Caki2 (cell line): Measurements from ENCODE around the gene ZFP69. TPM values are rescaled to one million over a fixed set of nuclear protein-coding genes. Genes with fewer than 3 reads are reported as not detected.
A peak's percentile ranks its signal among the peaks of the same experiment; 100 is the strongest.

Experiments used
- DNase-seq: peaks from one replicate; pipeline ENCODE4 v3.0.0-alpha.2; 2015; ENCODE audit warnings: low read depth
- in situ Hi-C: cut with HindIII; loops from 2 replicates; pipeline ENCODE4 v1.10.0; 2016; ENCODE audit warnings: low sequenced_read_pairs, low pct_unique_long_range_greater_than_20kb, mixed read lengths
- total RNA-seq: library from RNA; depleted of rRNA; stranded (reverse); fragments of >200 nt; shearing (Covaris generic); gene quantifications from 2 replicates; pipeline ENCODE4 v1.2.3, GENCODE V29; 2014; ENCODE audit warnings: low replicate concordance; rRNA removed

The ZFP69 gene
- 5.6 and 6.9 TPM in 2 replicates for total RNA-seq

GRCh38 chr1:40476924-40477677, at the start of gene ZFP69:
Gene ZFP69 (plus strand): TSS chr1:40477290. CDS start chr1:40479362, 2,072 bp downstream.
- in situ Hi-C loops: no loop called here
- peak; percentile 70 for DNase-seq

DNA sequence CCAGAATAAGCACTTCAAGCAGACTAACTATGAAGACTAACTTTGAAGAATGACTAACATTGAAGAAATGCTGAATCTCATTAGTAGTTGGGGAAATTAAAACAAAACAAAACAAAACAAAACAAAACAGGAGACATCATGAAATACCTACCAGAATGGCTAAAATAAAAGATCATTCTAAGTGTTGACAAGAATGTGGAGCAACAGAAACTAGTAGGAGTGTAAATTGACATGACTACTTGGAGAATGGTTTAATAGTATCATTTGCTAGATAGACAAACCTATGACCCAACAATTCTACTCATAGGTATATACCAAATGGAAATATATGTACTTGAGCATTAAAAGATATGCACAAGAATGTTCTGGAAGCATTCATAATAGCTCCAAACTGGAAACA, 45.7 kb upstream of the ZFP69 start:
- in situ Hi-C loops: no loop called here

GRCh38 chr1:40432644-40433390, 44.3 kb upstream of the ZFP69 start:
- in situ Hi-C loops: no loop called here

More for the DNA sequence above, 45.7 kb upstream of the ZFP69 start:
- DNase-seq: no peak

DNA sequence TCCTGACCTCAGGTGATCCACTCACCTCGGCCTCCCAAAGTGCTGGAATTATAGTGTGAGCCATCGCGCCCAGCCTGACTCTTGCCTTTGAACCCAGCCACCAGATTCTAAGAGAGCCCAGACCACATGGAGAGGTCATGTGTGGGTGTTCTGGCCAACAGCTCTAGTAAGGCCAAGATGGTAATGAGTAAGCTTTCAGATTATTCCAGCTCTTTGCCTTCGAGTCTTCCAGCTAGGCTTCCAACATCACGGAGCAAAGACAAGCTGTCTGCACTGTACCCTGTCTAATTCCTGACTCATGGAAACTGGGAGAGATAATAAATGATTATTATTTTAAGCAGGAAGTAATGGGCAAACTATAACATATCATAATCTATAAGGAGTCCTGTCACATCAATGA, 41.6 kb upstream of the ZFP69 start:
- in situ Hi-C loops: no loop called here

More at GRCh38 chr1:40432644-40433390, 44.3 kb upstream of the ZFP69 start:
- DNase-seq: no peak

GRCh38 chr1:40435876-40436275, 41.2 kb upstream of the ZFP69 start:
- DNase-seq: no peak
- in situ Hi-C loops: no loop called here

More for the DNA sequence above, 41.6 kb upstream of the ZFP69 start:
- no peak for DNase-seq

- no peak for DNase-seq
- in situ Hi-C loops: no loop called here
Measured at GRCh38 chr1:40438391-40439015, 38.6 kb upstream of the ZFP69 start.

GRCh38 chr1:40439247-40439646, 37.8 kb upstream of the ZFP69 start:
- DNase-seq: no peak
- in situ Hi-C loops: no loop called here

DNA sequence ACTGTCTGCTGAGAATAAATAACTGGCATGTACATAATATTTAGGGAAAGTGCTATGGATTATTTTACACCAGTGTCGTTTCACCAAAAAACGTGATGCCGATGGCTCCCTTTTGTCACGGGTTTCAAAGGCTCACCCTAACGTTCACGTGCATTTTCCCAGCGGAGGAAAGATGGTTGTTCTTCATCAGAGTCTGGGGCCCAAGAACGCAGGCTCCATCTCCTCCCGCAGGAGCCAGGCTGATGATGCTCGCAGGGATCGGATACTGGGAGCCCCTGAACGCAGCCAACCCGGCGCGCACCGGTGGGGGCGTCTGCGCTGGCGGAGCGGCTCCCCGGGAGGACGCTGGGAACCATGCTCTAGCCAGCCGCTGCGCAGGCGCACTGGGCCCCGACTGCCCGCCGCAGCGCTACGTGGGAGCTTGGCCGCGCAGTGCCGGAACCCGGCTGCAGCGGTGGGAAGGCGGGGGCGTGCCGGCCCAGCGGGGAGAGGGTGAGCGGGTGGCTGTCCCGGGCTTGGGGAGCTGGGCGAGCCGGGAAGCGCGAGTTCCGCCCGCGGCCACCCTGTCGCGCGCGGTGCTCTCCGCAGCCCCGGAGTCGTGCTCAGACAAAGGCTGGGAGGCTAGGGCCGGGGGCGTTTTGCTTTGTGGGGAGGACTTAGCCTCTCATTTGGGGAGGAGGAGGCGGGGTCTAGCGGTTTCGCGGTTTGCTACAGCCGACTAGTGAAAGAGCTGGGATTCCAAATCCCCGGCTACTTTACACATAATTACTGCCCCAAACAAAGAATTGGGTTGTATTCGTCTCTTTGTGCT, 27.2 kb upstream of the ZFP69 start, which contains the start of gene ZFP69B:
Gene ZFP69B (plus strand): TSS at position 793 of the 811 bp plus-strand sequence. CDS start 486 bp downstream, outside the sequence.
- DNase-seq: peak; percentile 85
- in situ Hi-C loops: no loop called here

DNA sequence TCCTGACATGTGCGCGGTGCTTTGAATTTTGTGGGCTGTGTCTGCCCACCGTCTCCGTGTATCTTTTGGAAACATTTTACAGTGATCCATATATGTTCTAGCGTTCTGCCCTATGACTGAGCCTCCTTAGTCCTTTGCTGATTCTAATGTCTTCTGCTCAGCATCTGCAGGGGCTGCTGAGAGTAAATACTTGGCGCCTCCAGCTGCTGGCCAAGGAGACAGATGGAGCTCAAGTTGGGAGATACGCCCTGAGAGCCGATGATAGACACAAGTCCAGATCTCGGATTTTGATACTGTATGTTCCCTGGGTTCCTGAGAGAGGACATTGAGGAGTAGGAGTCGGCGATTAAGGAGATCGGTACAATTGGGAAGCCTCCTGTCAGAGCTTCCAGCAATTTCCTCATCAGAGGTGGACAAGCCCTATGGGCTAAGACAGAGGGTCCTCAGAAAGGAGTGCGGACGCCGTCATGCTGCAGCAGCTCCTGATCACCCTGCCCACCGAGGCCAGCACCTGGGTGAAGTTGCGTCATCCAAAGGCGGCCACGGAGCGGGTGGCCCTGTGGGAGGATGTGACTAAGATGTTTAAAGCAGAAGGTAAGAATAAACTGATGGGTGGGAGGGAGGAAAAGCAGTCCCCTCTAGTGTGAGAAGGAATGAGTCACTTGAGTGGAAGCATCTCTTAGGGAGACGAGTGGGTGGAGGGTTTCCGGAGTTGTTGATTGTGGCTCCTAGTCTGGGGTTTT, 26.4 kb upstream of the ZFP69 start:
- in situ Hi-C loops: no loop called here
- peak; percentile 42 for DNase-seq

- DNase-seq: no peak
- in situ Hi-C loops: no loop called here
Measured at GRCh38 chr1:40451238-40451585, 25.9 kb upstream of the ZFP69 start.

DNA sequence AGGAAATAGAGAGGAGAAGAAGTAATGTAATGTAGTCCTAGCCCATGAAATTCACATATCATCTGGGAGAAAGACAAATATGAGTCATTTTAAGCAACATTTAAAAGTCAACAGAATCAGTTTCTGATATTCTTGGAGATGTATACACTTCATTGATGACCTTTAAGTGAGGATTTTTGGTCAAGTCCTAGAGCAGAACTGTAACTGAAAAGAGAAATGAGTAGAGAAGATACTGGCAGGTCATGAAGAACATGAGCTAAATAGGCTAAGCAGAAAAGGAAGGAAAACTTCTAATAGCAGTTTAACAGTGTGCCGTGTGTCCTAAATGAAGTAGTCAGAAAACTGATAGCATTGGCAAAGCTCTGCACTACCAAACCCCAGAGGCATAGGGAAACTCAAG, 22.2 kb upstream of the ZFP69 start:
- in situ Hi-C loops: no loop called here
- no peak for DNase-seq

DNA sequence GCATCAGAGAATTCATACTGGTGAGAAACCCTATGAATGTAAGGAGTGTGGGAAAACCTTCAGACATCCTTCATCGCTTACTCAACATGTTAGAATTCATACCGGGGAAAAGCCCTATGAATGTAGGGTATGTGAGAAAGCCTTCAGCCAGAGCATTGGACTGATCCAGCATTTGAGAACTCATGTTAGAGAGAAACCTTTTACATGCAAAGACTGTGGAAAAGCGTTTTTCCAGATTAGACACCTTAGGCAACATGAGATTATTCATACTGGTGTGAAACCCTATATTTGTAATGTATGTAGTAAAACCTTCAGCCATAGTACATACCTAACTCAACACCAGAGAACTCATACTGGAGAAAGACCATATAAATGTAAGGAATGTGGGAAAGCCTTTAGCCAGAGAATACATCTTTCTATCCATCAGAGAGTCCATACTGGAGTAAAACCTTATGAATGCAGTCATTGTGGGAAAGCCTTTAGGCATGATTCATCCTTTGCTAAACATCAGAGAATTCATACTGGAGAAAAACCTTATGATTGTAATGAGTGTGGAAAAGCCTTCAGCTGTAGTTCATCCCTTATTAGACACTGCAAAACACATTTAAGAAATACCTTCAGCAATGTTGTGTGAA, 14.0 kb upstream of the ZFP69 start:
- in situ Hi-C loops: no loop called here
- peak; percentile 27 for DNase-seq

- in situ Hi-C loops: no loop called here
- no peak for DNase-seq
Measured at GRCh38 chr1:40469327-40469726, 7.8 kb upstream of the ZFP69 start.

- in situ Hi-C loops: no loop called here
- DNase-seq: no peak
Measured at GRCh38 chr1:40475268-40475667, 1.8 kb upstream of the ZFP69 start.

GRCh38 chr1:40477678-40478053, 576 bp downstream of the ZFP69 start:
- in situ Hi-C loops: no loop called here
- DNase-seq: no peak

- no peak for DNase-seq
- in situ Hi-C loops: no loop called here
Measured at GRCh38 chr1:40478276-40478675, 1.2 kb downstream of the ZFP69 start.

DNA sequence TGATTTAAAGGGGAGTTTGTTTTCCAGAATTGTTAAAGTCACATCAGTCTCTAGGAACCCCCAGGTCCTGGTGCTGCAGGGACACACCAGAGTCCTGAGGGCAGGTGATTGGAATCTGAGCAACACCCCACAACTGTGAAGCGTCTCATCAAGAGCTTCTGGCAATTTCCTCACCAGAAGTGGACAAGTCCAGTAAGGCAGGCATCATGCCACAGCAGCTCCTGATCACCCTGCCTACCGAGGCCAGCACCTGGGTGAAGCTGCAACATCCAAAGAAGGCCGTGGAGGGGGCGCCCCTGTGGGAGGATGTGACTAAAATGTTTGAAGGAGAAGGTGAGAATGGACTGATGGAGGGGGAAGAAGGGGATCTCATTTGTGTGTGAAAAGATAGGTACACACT, 2.1 kb downstream of the ZFP69 start:
- DNase-seq: no peak
- in situ Hi-C loops: no loop called here
